B cell (primary cell): ENCODE data around the gene TCEA3. TPM values are rescaled to one million over a fixed set of nuclear protein-coding genes. Genes with fewer than 3 reads are reported as not detected.

ENCODE experiments used
- ATAC-seq: fragments of 200-7000 bp; cut with Tn5 transposase; one replicate; pipeline ENCODE4 v1.10.0; 2021; ENCODE audit warnings: low read depth, mild to moderate bottlenecking, moderate number of reproducible peaks, moderate library complexity
- CTCF ChIA-PET: fragments of 350-600 bp; sonication (Branson Sonifier 250); formaldehyde crosslinking; loops from one replicate; lab custom pipeline; 2021; ENCODE audit warnings: antibody characterized with exemption, inconsistent platforms; lab: Charles Lee
- POLR2A ChIA-PET: fragments of 350-600 bp; sonication (Branson Sonifier 250); formaldehyde crosslinking; loops from one replicate; lab custom pipeline; 2021; ENCODE audit warnings: antibody characterized with exemption; lab: Charles Lee
- DNase-seq: peaks from one replicate; pipeline ENCODE4 v3.0.0; 2013
- H2AFZ ChIP-seq: 2 replicates; pipeline ENCODE4 v1.6.1; 2012; ENCODE audit warnings: mild to moderate bottlenecking, low read depth, low read length; ENCODE audit not compliant: insufficient read depth, poor library complexity, severe bottlenecking
- H3K27ac ChIP-seq, 2 donors: 1 replicate in 1 of 2; 2 replicates in 1 of 2; pipeline ENCODE4 v1.5.1; 2012 to 2013; ENCODE audit warnings: low read length in 2 of 2, mild to moderate bottlenecking in 2 of 2, moderate library complexity in 1 of 2
- H3K27me3 ChIP-seq, 4 experiments: fragments of 200-600 bp in 1 of 4; sonication (generic) in 1 of 4; replicated peaks in 1 of 4; 1 replicate in 2 of 4; 2 replicates in 2 of 4; pipeline versions ENCODE4 v1.6.1 to v1.7.0; 2013 to 2016; ENCODE audit warnings: low read length in 3 of 4, mild to moderate bottlenecking in 2 of 4, mixed read lengths in 1 of 4, moderate library complexity in 1 of 4; ENCODE audit not compliant: insufficient read depth in 4 of 4, control insufficient read depth in 3 of 4; ENCODE audit errors: control extremely low read depth in 1 of 4
- H3K36me3 ChIP-seq, 2 experiments: replicated peaks in 1 of 2; 1 replicate in 1 of 2; 2 replicates in 1 of 2; pipeline versions ENCODE4 v1.6.1 to v1.7.1; 2013; ENCODE audit warnings: low read length in 1 of 2; ENCODE audit not compliant: insufficient read depth in 2 of 2, control insufficient read depth in 1 of 2; ENCODE audit errors: control extremely low read depth in 1 of 2, extremely low read depth in 1 of 2
- H3K4me1 ChIP-seq, 2 donors: fragments of 200-600 bp in 1 of 2; sonication (generic) in 1 of 2; 1 replicate in 1 of 2; 2 replicates in 1 of 2; pipeline versions ENCODE4 v1.5.1 to v1.6.1; 2013 to 2017; ENCODE audit warnings: low read length in 2 of 2; ENCODE audit not compliant: control insufficient read depth in 2 of 2, insufficient read depth in 2 of 2
- H3K4me2 ChIP-seq: replicated peaks from 2 replicates; pipeline ENCODE3; 2012; ENCODE audit warnings: mild to moderate bottlenecking, low read depth, low read length; ENCODE audit not compliant: poor library complexity, severe bottlenecking
- H3K4me3 ChIP-seq, 5 experiments: fragments of 200-600 bp in 1 of 5; sonication (generic) in 1 of 5; 1 replicate in 3 of 5; 2 replicates in 2 of 5; pipeline versions ENCODE4 v1.5.1 to v1.7.0; 2011 to 2016; ENCODE audit warnings: low read length in 4 of 5, mild to moderate bottlenecking in 4 of 5, low read depth in 2 of 5, control low read depth in 1 of 5, moderate library complexity in 1 of 5; ENCODE audit not compliant: insufficient read depth in 1 of 5; ENCODE audit errors: control extremely low read depth in 1 of 5, extremely low read depth in 1 of 5
- H3K79me2 ChIP-seq: fragments of 200-600 bp; sonication (generic); one replicate; pipeline ENCODE4 v1.6.0; 2016; ENCODE audit warnings: low read length; ENCODE audit not compliant: control insufficient read depth, insufficient read depth
- H3K9ac ChIP-seq: fragments of 200-600 bp; sonication (generic); 2 replicates; pipeline ENCODE4 v1.6.1; 2017; ENCODE audit warnings: mild to moderate bottlenecking, low read length, moderate library complexity
- H3K9me3 ChIP-seq, 3 donors: one replicate each; pipeline versions ENCODE4 v1.6.1 to v1.7.1; 2013; ENCODE audit warnings: low read length in 2 of 3; ENCODE audit not compliant: control insufficient read depth in 2 of 3, insufficient read depth in 1 of 3; ENCODE audit errors: control extremely low read depth in 1 of 3
- H4K20me1 ChIP-seq: 2 replicates; pipeline ENCODE4 v1.6.0; 2012; ENCODE audit warnings: mild to moderate bottlenecking, low read length; ENCODE audit not compliant: insufficient read depth, control insufficient read depth, poor library complexity, severe bottlenecking
- H3K27ac Mint-ChIP-seq: one replicate; pipeline ENCODE4 v1.8.0; 2021; ENCODE audit warnings: mixed read lengths
- H3K27me3 Mint-ChIP-seq: one replicate; pipeline ENCODE4 v1.8.0; 2021; ENCODE audit warnings: mixed read lengths
- H3K4me1 Mint-ChIP-seq: one replicate; pipeline ENCODE4 v1.8.0; 2021; ENCODE audit warnings: mixed read lengths
- H3K4me3 Mint-ChIP-seq: one replicate; pipeline ENCODE4 v1.8.0; 2021; ENCODE audit warnings: mixed read lengths
- H3K9me3 Mint-ChIP-seq: one replicate; pipeline ENCODE4 v1.8.0; 2022; ENCODE audit warnings: mixed read lengths; ENCODE audit not compliant: insufficient read depth
- EZH2 ChIP-seq: IDR thresholded peaks from 2 replicates; pipeline ENCODE4 v1.6.1; 2012; ENCODE audit warnings: borderline replicate concordance, low read depth, mild to moderate bottlenecking, moderate library complexity, low read length; ENCODE audit not compliant: insufficient read depth, poor library complexity, severe bottlenecking
- WGBS: methylation state at CpG from one replicate; pipeline ENCODE4 v1.1.5; 2013; ENCODE audit warnings: missing lambda C conversion rate; ENCODE audit not compliant: insufficient coverage; 5-methylcytosine and 5-hydroxymethylcytosine counted together
- intact Hi-C: fragments of 100-400 bp; cut with micrococcal nuclease; formaldehyde crosslinking; loops from one replicate; pipeline ENCODE4 v1.10.0; 2022
- polyA plus RNA-seq: library from polyadenylated mRNA; depleted of rRNA; stranded (reverse); fragments of >200 nt; gene quantifications from 2 replicates; pipeline ENCODE4 v1.2.3, GENCODE V29; 2012
- total RNA-seq, 2 donors: library from RNA; stranded (reverse); fragments of 120-200 nt in 1 of 2; gene quantifications; 1 replicate in 1 of 2; 2 replicates in 1 of 2; pipeline versions ENCODE4 v1.2.3 to v1.2.4, GENCODE V29; 2013 to 2022
- TF ChIP-seq, protein P1 (sequence below): fragments of 200-600 bp; IDR thresholded peaks from one replicate; pipeline ENCODE4 v1.8.0; 2022; ENCODE audit warnings: antibody characterized with exemption, mild to moderate bottlenecking

Gene TCEA3
- total and polyA plus RNA-seq, 2 donors (not counting 1 experiment from before 2014, with no cell fraction given), result 0.22 TPM; not detected in 1

- no peak overlapping the region for H3K4me3 ChIP-seq
- no peak overlapping the region for H3K9ac ChIP-seq
- H3K9me3 ChIP-seq, result peaks cover 0 to 3% (median 0%) of the 10 kb centered on the region in 3 donors
- no peaks in the 10 kb centered on the region for H3K9me3 Mint-ChIP-seq
- H3K27ac Mint-ChIP-seq, result no peak overlapping the region
- peaks cover 5% of the 10 kb centered on the region for H3K4me1 Mint-ChIP-seq
- H3K79me2 ChIP-seq, result no peaks in the 10 kb centered on the region
- no peak for DNase-seq
- CTCF ChIA-PET, result interaction anchor here (0.7 kb wide), 1 partner anchor 662 kb away, joined by 4 read pairs; no protein-coding TSS in a partner anchor
- H3K27me3 ChIP-seq, result peaks cover 0 to 2% (median 0%) of the 10 kb centered on the region in 4 experiments
- 78% methylated on average over 9 of the region's 11 CpGs for WGBS
- no peaks in the 10 kb centered on the region for H3K36me3 ChIP-seq
- no peak for ATAC-seq
- H3K27ac ChIP-seq, result no peak overlapping the region
- H2AFZ ChIP-seq, result no peak overlapping the region
- no peak for TF ChIP-seq EZH2
- TF ChIP-seq, protein P1, sequence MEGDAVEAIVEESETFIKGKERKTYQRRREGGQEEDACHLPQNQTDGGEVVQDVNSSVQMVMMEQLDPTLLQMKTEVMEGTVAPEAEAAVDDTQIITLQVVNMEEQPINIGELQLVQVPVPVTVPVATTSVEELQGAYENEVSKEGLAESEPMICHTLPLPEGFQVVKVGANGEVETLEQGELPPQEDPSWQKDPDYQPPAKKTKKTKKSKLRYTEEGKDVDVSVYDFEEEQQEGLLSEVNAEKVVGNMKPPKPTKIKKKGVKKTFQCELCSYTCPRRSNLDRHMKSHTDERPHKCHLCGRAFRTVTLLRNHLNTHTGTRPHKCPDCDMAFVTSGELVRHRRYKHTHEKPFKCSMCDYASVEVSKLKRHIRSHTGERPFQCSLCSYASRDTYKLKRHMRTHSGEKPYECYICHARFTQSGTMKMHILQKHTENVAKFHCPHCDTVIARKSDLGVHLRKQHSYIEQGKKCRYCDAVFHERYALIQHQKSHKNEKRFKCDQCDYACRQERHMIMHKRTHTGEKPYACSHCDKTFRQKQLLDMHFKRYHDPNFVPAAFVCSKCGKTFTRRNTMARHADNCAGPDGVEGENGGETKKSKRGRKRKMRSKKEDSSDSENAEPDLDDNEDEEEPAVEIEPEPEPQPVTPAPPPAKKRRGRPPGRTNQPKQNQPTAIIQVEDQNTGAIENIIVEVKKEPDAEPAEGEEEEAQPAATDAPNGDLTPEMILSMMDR, result no peak
- H3K4me1 ChIP-seq, result no peaks in the 10 kb centered on the region
- H4K20me1 ChIP-seq, result no peaks in the 10 kb centered on the region
- intact Hi-C loops, result no loop called here
- H3K27me3 Mint-ChIP-seq, result peaks cover 7% of the 10 kb centered on the region
- POLR2A ChIA-PET, result no interaction called here
- H3K4me2 ChIP-seq, result no peak overlapping the region
- H3K4me3 Mint-ChIP-seq, result no peak overlapping the region
Observed at GRCh38 chr1:23384312-23385058, 40.1 kb downstream of the TCEA3 start.

GRCh38 chr1:23383577-23384311, 40.8 kb downstream of the TCEA3 start:
- WGBS, result 88% methylated on average over 4 of the region's 8 CpGs
- ChIA-PET CTCF (no interaction called here), POLR2A (no interaction called here)
- intact Hi-C loops, result no loop called here
- no peak overlapping the region for H3K4me2 ChIP-seq
- H3K4me1 Mint-ChIP-seq, result peaks cover 5% of the 10 kb centered on the region
- no peak overlapping the region for H3K9ac ChIP-seq
- no peak for TF ChIP-seq EZH2
- TF ChIP-seq, protein P1, result no peak
- no peak overlapping the region for H2AFZ ChIP-seq
- no peaks in the 10 kb centered on the region for H4K20me1 ChIP-seq
- H3K79me2 ChIP-seq, result no peaks in the 10 kb centered on the region
- DNase-seq (no peak), ATAC-seq (no peak)
- no peak overlapping the region for H3K27ac ChIP-seq
- H3K4me3 ChIP-seq, result no peak overlapping the region
- H3K27me3 ChIP-seq, result peaks cover 0 to 2% (median 0%) of the 10 kb centered on the region in 4 experiments
- no peaks in the 10 kb centered on the region for H3K36me3 ChIP-seq
- no peak overlapping the region for H3K27ac Mint-ChIP-seq
- H3K9me3 Mint-ChIP-seq, result no peaks in the 10 kb centered on the region
- H3K4me3 Mint-ChIP-seq, result no peak overlapping the region
- no peaks in the 10 kb centered on the region for H3K4me1 ChIP-seq
- peaks cover 0 to 3% (median 0%) of the 10 kb centered on the region in 3 donors for H3K9me3 ChIP-seq
- H3K27me3 Mint-ChIP-seq, result peaks cover 7% of the 10 kb centered on the region
